ENCODE data around the gene CASP7.

Gene CASP7

GRCh38 chr10:113679463-113680189, at the start of gene CASP7:
TSS of gene CASP7 (plus strand) at chr10:113679912. CDS start at chr10:113697494, 17,582 bp downstream.
- TF ChIP-seq CTCF (IDR thresholded peaks at IDR 0.05; ENCODE audit: low read depth, low read length), result no peak
- DNase-seq (ENCODE audit: extremely low read depth, low read depth), result no peak

- DNase-seq (ENCODE audit: extremely low read depth, low read depth), result no peak
- TF ChIP-seq CTCF (IDR thresholded peaks at IDR 0.05; ENCODE audit: low read depth, low read length), result no peak
Measured at GRCh38 chr10:113630929-113631533, 48.7 kb upstream of the CASP7 start.

- DNase-seq (ENCODE audit: extremely low read depth, low read depth), result no peak
- no peak for TF ChIP-seq CTCF (IDR thresholded peaks at IDR 0.05; ENCODE audit: low read depth, low read length)
Measured at GRCh38 chr10:113631684-113632367, 47.9 kb upstream of the CASP7 start.

GRCh38 chr10:113639966-113640365, 39.7 kb upstream of the CASP7 start:
- DNase-seq (ENCODE audit: extremely low read depth, low read depth), result no peak

GRCh38 chr10:113641702-113642101, 38.0 kb upstream of the CASP7 start:
- TF ChIP-seq CTCF (IDR thresholded peaks at IDR 0.05; ENCODE audit: low read depth, low read length), result no peak
- no peak for DNase-seq (ENCODE audit: extremely low read depth, low read depth)

More at GRCh38 chr10:113639966-113640365, 39.7 kb upstream of the CASP7 start:
- TF ChIP-seq CTCF (IDR thresholded peaks at IDR 0.05; ENCODE audit: low read depth, low read length), result no peak

GRCh38 chr10:113643183-113643582, 36.5 kb upstream of the CASP7 start:
- no peak for DNase-seq (ENCODE audit: extremely low read depth, low read depth)
- no peak for TF ChIP-seq CTCF (IDR thresholded peaks at IDR 0.05; ENCODE audit: low read depth, low read length)
